Measurements from ENCODE around the gene COL23A1.
"Not testable (repeated sequence)": the region's sequence is repeated elsewhere in the genome, so short reads cannot be mapped to it uniquely, and the experiment has no call there.

COL23A1 gene

GRCh38 chr5:178322736-178323540 lies 267.3 kb downstream of the COL23A1 start:
- TF ChIP-seq CTCF (IDR thresholded peaks at IDR 0.05; ENCODE audit: borderline replicate concordance, control extremely low read depth, extremely low read depth, insufficient read depth, missing control alignments): no peak
- in situ Hi-C loops (cut with MboI; ENCODE audit: low sequenced_read_pairs, unreplicated experiment): no loop called here
- no peak for DNase-seq (ENCODE audit: low spot score)

- TF ChIP-seq CTCF (IDR thresholded peaks at IDR 0.05; ENCODE audit: borderline replicate concordance, control extremely low read depth, extremely low read depth, insufficient read depth, missing control alignments): no peak
- in situ Hi-C loops (cut with MboI; ENCODE audit: low sequenced_read_pairs, unreplicated experiment): no loop called here
- no peak for DNase-seq (ENCODE audit: low spot score)
These were observed 269.8 kb downstream of the COL23A1 start for GRCh38 chr5:178320281-178320855.

GRCh38 chr5:178319541-178320041 lies 270.6 kb downstream of the COL23A1 start:
- no peak for DNase-seq (ENCODE audit: low spot score)
- in situ Hi-C loops (cut with MboI; ENCODE audit: low sequenced_read_pairs, unreplicated experiment): no loop called here
- no peak for TF ChIP-seq CTCF (IDR thresholded peaks at IDR 0.05; ENCODE audit: borderline replicate concordance, control extremely low read depth, extremely low read depth, insufficient read depth, missing control alignments)

GRCh38 chr5:178318893-178319292 lies 271.3 kb downstream of the COL23A1 start:
- in situ Hi-C loops (cut with MboI; ENCODE audit: low sequenced_read_pairs, unreplicated experiment): no loop called here
- no peak for TF ChIP-seq CTCF (IDR thresholded peaks at IDR 0.05; ENCODE audit: borderline replicate concordance, control extremely low read depth, extremely low read depth, insufficient read depth, missing control alignments)

GRCh38 chr5:178318382-178318781 lies 271.8 kb downstream of the COL23A1 start:
- in situ Hi-C loops (cut with MboI; ENCODE audit: low sequenced_read_pairs, unreplicated experiment): no loop called here
- no peak for TF ChIP-seq CTCF (IDR thresholded peaks at IDR 0.05; ENCODE audit: borderline replicate concordance, control extremely low read depth, extremely low read depth, insufficient read depth, missing control alignments)
- DNase-seq (ENCODE audit: low spot score): no peak

More at GRCh38 chr5:178318893-178319292, 271.3 kb downstream of the COL23A1 start:
- DNase-seq (ENCODE audit: low spot score): no peak

- DNase-seq (ENCODE audit: low spot score); in situ Hi-C loops (cut with MboI; ENCODE audit: low sequenced_read_pairs, unreplicated experiment): not testable (repeated sequence)
These were observed 272.5 kb downstream of the COL23A1 start for GRCh38 chr5:178317727-178318126.
